ENCODE results near the gene CPT1C. TPM values are rescaled to one million over a fixed set of nuclear protein-coding genes. Genes with fewer than 3 reads are reported as not detected.

The CPT1C gene
- total and polyA plus RNA-seq, 2 donors (not counting 1 experiment from before 2014, with no cell fraction given): 0.30 to 1.7 TPM

DNA sequence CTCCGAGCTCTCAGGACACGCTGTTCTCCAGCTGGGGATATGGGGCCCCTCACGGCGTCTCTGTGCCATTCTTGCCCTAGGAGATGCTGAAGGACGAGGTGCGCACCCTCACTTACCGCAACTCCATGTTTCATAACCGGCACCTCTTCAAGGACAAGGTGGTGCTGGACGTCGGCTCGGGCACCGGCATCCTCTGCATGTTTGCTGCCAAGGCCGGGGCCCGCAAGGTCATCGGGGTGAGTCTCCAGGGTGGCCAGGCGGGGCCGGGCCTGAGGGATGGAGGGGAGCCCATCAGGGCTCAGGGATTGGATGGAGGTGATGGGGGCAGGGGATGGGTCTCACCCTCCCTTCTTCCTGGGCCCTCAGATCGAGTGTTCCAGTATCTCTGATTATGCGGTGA lies 9.1 kb upstream of the CPT1C start:
- H2AFZ ChIP-seq (ENCODE audit: insufficient read depth, low read depth, low read length, poor library complexity, severe bottlenecking): no peak overlapping the region
- H4K20me1 ChIP-seq (ENCODE audit: control insufficient read depth, insufficient read depth, low read length, poor library complexity, severe bottlenecking): peaks cover 84% of the 10 kb centered on the region
- H3K27ac ChIP-seq (ENCODE audit: low read length in 2 of 2): no peak overlapping the region
- ChIA-PET CTCF (interaction anchor here (0.6 to 1.9 kb wide), 5 partner anchors 10 to 177 kb away, joined by 3 to 8 read pairs (median 7); partner anchors contain the start of genes NOSIP and PRRG2), POLR2A (no interaction called here)
- H3K4me2 ChIP-seq (replicated peaks; ENCODE audit: low read depth, low read length, poor library complexity, severe bottlenecking): no peak overlapping the region
- H3K27me3 ChIP-seq (replicated peaks in 1 of 4; ENCODE audit: control extremely low read depth in 1 of 4, control insufficient read depth in 3 of 4, insufficient read depth in 4 of 4, low read length in 3 of 4): no peaks in the 10 kb centered on the region
- no peaks in the 10 kb centered on the region for H3K9me3 Mint-ChIP-seq (ENCODE audit: insufficient read depth)
- H3K36me3 ChIP-seq (replicated peaks in 1 of 2; ENCODE audit: control extremely low read depth in 1 of 2, control insufficient read depth in 1 of 2, extremely low read depth in 1 of 2, insufficient read depth in 2 of 2, low read length in 1 of 2): peaks cover 0 to 55% of the 10 kb centered on the region in 2 experiments
- H3K9ac ChIP-seq (ENCODE audit: low read length): no peak overlapping the region
- H3K4me3 ChIP-seq (ENCODE audit: control extremely low read depth in 1 of 5, extremely low read depth in 1 of 5, insufficient read depth in 1 of 5, low read depth in 2 of 5, low read length in 4 of 5): no peak overlapping the region
- no peak for TF ChIP-seq EZH2 (IDR thresholded peaks at IDR 0.05; ENCODE audit: borderline replicate concordance, insufficient read depth, low read depth, low read length, poor library complexity, severe bottlenecking)
- TF ChIP-seq, protein P1, sequence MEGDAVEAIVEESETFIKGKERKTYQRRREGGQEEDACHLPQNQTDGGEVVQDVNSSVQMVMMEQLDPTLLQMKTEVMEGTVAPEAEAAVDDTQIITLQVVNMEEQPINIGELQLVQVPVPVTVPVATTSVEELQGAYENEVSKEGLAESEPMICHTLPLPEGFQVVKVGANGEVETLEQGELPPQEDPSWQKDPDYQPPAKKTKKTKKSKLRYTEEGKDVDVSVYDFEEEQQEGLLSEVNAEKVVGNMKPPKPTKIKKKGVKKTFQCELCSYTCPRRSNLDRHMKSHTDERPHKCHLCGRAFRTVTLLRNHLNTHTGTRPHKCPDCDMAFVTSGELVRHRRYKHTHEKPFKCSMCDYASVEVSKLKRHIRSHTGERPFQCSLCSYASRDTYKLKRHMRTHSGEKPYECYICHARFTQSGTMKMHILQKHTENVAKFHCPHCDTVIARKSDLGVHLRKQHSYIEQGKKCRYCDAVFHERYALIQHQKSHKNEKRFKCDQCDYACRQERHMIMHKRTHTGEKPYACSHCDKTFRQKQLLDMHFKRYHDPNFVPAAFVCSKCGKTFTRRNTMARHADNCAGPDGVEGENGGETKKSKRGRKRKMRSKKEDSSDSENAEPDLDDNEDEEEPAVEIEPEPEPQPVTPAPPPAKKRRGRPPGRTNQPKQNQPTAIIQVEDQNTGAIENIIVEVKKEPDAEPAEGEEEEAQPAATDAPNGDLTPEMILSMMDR (IDR thresholded peaks at IDR 0.05): no peak
- WGBS (ENCODE audit: insufficient coverage): 98% methylated on average over 16 of the region's 19 CpGs
- peaks cover 34% of the 10 kb centered on the region for H3K4me1 Mint-ChIP-seq
- DNase-seq (peak; percentile 25), ATAC-seq (ENCODE audit: low read depth) (no peak)
- peaks cover 61% of the 10 kb centered on the region for H3K79me2 ChIP-seq (ENCODE audit: control insufficient read depth, insufficient read depth, low read length)
- no peak overlapping the region for H3K4me3 Mint-ChIP-seq
- H3K27ac Mint-ChIP-seq: peak overlapping the region; percentile 15
- intact Hi-C loops (cut with micrococcal nuclease): no loop called here
- no peaks in the 10 kb centered on the region for H3K27me3 Mint-ChIP-seq
- H3K9me3 ChIP-seq (ENCODE audit: control extremely low read depth in 1 of 3, control insufficient read depth in 2 of 3, insufficient read depth in 1 of 3, low read length in 2 of 3): no peaks in the 10 kb centered on the region
- H3K4me1 ChIP-seq (ENCODE audit: control insufficient read depth in 2 of 2, insufficient read depth in 2 of 2, low read length in 2 of 2): peaks cover 26 to 33% of the 10 kb centered on the region in 2 donors

DNA sequence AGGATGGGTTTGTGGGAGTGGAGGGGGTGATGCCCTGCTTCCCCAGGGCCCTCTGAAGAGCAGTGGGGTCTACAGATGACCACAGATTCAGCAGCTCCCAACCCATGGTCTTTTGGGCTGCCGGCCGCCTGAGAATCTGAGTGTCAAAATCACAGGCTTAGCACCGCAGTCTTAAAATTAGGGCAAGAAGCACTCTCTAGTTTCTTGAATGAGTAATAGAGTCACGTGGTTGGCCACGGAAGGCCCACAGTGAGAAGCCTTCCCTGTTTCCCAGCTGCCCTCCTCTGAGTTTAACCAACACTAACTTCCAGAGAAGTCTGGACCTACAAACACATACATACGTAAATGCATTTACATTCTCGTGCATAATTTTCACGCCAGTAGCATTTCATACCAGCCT lies 8.6 kb upstream of the CPT1C start:
- ChIA-PET CTCF (interaction anchor here (1.9 kb wide), 1 partner anchor 10 kb away, joined by 8 read pairs; no protein-coding TSS in a partner anchor), POLR2A (no interaction called here)
- H3K27me3 Mint-ChIP-seq: no peaks in the 10 kb centered on the region
- peaks cover 59% of the 10 kb centered on the region for H3K79me2 ChIP-seq (ENCODE audit: control insufficient read depth, insufficient read depth, low read length)
- TF ChIP-seq, protein P1 (IDR thresholded peaks at IDR 0.05): no peak
- no peak for TF ChIP-seq EZH2 (IDR thresholded peaks at IDR 0.05; ENCODE audit: borderline replicate concordance, insufficient read depth, low read depth, low read length, poor library complexity, severe bottlenecking)
- no peak overlapping the region for H3K4me2 ChIP-seq (replicated peaks; ENCODE audit: low read depth, low read length, poor library complexity, severe bottlenecking)
- no peak overlapping the region for H3K4me3 Mint-ChIP-seq
- H4K20me1 ChIP-seq (ENCODE audit: control insufficient read depth, insufficient read depth, low read length, poor library complexity, severe bottlenecking): peaks cover 82% of the 10 kb centered on the region
- WGBS (ENCODE audit: insufficient coverage): 97% methylated on average over 6 of the region's 8 CpGs
- ATAC-seq (ENCODE audit: low read depth) (no peak), DNase-seq (no peak)
- H3K4me1 ChIP-seq (ENCODE audit: control insufficient read depth in 2 of 2, insufficient read depth in 2 of 2, low read length in 2 of 2): peaks cover 26 to 33% of the 10 kb centered on the region in 2 donors
- no peak overlapping the region for H2AFZ ChIP-seq (ENCODE audit: insufficient read depth, low read depth, low read length, poor library complexity, severe bottlenecking)
- H3K4me1 Mint-ChIP-seq: peaks cover 30% of the 10 kb centered on the region
- intact Hi-C loops (cut with micrococcal nuclease): no loop called here
- no peaks in the 10 kb centered on the region for H3K9me3 Mint-ChIP-seq (ENCODE audit: insufficient read depth)
- H3K27ac ChIP-seq (ENCODE audit: low read length in 2 of 2): no peak overlapping the region
- no peaks in the 10 kb centered on the region for H3K27me3 ChIP-seq (replicated peaks in 1 of 4; ENCODE audit: control extremely low read depth in 1 of 4, control insufficient read depth in 3 of 4, insufficient read depth in 4 of 4, low read length in 3 of 4)
- H3K4me3 ChIP-seq (ENCODE audit: control extremely low read depth in 1 of 5, extremely low read depth in 1 of 5, insufficient read depth in 1 of 5, low read depth in 2 of 5, low read length in 4 of 5): no peak overlapping the region
- H3K9me3 ChIP-seq (ENCODE audit: control extremely low read depth in 1 of 3, control insufficient read depth in 2 of 3, insufficient read depth in 1 of 3, low read length in 2 of 3): no peaks in the 10 kb centered on the region
- H3K9ac ChIP-seq (ENCODE audit: low read length): no peak overlapping the region
- H3K36me3 ChIP-seq (replicated peaks in 1 of 2; ENCODE audit: control extremely low read depth in 1 of 2, control insufficient read depth in 1 of 2, extremely low read depth in 1 of 2, insufficient read depth in 2 of 2, low read length in 1 of 2): peaks cover 0 to 59% of the 10 kb centered on the region in 2 experiments
- peak overlapping the region; percentile 15 for H3K27ac Mint-ChIP-seq
